HG03439 (cell line): ENCODE results near the gene MYRIP.
"Not testable (repeated sequence)": the region's sequence is repeated elsewhere in the genome, so short reads cannot be mapped to it uniquely, and the experiment has no call there.

Source experiments
- ATAC-seq: cut with Tn5 transposase; IDR thresholded peaks from one replicate; pipeline ENCODE4 v1.9.1; 2021; ENCODE audit warnings: mild to moderate bottlenecking, moderate library complexity; ENCODE audit not compliant: unreplicated experiment

The MYRIP gene

DNA sequence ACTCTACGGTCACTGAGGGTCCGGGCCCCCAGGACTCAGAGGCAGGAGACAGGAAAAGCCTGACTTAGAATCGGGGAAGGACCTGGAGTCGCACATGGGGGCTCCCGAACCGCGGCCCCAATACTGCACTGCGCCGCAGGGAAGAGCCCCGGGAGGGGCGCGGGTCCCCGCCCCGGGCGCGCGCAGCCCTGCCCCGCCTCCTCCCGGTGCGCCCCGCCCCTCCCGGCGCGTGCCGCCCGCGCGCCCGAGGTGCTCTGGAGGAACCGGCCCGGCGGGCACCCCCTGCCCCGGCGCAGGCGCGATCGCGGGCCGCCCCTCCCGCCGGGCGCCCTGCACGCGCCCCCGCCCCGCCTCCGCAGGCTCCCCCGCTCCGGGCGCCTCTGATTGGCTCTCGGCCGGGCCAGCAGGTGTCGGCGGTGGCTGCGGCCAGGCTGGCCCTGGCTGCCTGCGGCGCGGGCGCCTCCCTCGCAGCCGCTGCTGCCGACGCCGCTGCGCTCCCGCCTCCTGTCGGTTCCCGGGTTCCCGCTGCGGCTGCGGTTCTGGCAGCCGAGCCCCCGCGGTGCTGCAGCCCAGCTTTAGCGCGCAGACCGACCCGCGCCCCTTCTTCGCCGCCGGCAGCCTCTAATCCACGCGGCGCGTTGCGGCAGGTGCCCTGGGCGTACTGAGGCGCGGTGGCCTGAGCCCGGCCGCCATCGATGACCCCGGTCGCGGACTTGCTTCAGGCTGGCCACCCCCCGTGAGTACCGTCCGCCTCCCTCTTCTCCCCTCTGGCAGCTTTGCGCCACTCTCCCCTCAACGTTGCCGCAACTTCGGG, at the start of gene MYRIP:
Gene MYRIP (plus strand): TSS at position 429 of the 814 bp plus-strand sequence. CDS start 91,208 bp downstream, outside the sequence.
- ATAC-seq: peak; percentile 80

DNA sequence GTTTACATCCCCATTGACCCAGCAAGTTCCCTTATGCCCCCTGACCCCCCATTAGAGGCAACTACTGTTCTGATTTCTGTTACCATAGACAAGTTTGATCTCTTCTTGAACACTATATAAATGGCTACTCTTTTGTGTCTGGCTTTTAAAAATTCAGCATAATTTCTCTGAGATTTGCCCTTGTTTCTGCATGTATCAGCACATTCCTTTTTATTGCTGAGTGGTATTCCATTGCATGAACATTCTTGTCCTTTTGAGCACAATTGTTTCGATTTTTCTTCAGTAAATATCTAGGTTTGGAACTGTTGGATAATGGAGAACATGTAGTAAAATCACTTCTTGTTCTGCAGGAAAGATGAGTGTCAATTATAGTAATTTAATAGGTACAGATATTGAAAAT, 49.1 kb upstream of the MYRIP start:
- no peak for ATAC-seq

DNA sequence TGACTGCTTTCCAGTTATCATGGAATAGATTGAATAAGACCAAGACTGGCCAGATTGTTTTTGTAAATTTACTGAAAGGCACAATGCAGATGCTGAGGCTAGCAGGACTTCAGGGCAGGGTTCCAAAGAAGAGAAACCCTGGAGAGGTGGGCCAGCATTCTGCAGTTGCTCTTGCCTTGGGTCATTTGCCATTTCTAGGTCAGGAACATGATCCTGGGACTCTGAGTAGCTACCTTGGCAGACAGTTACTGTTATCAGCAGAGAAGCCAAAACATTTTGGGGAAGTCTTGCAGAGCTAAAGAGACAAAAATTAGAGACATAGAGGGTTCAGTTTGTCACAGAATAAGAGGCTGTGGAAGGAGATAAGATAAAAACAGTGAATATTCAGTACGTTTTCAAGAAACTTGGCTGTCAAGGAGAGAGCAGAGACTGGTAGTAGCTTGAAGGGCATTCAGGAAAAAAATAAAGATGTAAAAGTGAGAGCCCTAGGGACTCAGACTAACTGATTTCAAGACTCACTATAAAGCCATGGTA, 46.8 kb upstream of the MYRIP start:
- no peak for ATAC-seq

DNA sequence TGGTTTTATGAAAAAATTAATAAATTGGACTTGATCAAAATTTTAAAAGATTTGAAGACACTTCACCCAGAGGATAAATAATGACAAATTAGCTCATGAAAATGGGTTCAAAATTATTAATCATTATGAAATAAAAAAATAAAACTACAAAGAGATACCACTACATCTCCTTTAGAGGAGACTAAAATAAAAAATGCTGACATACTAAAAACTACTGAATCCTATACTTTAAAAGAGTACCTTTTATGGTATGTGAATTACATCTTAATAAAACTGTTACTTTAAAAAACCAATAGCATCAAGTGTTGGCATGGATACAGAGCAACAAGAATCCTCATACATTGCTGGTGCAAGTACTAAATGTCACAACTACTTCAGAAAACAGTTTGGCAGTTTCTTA, 46.0 kb upstream of the MYRIP start:
- no peak for ATAC-seq

DNA sequence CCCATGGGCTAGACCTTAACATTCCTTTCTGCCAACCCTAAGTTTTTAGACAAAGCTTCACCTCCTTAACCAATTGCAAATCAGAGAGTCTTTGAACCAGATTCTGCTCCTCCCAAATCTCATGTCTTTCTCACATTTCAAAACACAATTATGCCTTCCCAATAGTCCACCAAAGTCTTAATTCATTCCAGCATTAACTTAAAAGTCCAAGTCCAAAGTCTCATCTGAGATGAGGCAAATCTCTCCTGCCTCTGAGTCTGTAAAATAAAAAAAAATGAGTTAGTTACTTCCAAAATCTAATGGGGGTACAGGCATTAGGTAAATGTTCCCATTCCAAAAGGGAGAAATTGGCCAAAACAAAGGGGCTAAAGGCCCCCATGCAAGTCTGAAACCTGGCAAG, 43.8 kb upstream of the MYRIP start:
- no peak for ATAC-seq

DNA sequence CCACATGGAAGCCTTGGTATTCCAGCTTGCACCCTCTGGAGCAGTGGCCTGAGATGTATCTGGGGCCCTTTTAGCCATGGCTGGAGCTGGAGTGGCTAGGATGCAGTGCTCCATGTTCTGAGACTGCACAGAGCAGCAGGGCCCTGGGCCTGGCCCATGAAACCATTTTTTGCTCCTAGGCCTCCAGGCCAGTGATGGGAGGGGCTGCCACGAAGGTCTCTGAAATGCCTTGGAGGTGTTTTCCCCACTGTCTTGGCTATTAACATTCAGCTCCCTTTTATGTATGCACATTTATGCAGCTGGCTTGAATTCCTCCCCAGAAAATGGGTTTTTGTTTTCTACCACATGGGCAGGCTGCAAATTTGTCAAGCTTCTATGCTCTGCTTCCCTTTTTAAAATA, 43.0 kb upstream of the MYRIP start:
- no peak for ATAC-seq

DNA sequence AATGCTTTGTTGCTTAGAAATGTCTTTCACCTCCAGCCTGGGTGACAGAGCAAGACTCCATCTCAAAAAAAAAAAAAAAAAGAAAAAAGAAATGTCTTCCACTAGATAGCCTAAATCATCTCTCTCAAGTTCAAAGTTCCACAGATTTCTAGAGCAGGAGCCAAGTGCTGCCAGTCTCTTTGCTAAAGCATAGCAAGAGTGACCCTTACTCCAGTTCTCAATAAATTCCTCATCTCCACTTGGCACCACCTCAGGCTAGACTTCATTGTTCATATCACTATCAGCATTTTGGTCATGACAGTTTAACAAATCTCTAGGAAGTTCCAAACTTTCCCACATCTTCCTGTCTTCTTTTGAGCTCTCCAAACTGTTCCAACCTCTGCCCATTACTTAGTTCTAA, 42.5 kb upstream of the MYRIP start:
- ATAC-seq: not testable (repeated sequence)

DNA sequence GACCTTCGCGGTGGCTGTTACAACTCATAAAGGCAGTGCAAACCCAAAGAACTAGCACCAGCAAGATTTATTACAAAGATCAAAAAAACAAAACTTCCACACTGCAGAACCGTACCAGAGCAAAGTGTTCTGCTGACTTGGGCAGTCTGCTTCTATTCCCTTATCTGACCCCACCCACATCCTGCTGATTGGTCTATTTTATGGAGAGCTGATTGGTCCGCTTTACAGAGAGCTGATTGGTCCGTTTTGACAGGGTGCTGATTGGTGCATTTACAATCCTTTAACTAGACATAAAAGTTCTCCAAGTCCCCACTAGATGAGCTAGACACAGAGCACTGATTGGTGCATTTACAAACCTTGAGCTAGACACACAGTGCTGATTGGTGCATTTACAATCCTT, 31.2 kb upstream of the MYRIP start:
- ATAC-seq: not testable (repeated sequence)

DNA sequence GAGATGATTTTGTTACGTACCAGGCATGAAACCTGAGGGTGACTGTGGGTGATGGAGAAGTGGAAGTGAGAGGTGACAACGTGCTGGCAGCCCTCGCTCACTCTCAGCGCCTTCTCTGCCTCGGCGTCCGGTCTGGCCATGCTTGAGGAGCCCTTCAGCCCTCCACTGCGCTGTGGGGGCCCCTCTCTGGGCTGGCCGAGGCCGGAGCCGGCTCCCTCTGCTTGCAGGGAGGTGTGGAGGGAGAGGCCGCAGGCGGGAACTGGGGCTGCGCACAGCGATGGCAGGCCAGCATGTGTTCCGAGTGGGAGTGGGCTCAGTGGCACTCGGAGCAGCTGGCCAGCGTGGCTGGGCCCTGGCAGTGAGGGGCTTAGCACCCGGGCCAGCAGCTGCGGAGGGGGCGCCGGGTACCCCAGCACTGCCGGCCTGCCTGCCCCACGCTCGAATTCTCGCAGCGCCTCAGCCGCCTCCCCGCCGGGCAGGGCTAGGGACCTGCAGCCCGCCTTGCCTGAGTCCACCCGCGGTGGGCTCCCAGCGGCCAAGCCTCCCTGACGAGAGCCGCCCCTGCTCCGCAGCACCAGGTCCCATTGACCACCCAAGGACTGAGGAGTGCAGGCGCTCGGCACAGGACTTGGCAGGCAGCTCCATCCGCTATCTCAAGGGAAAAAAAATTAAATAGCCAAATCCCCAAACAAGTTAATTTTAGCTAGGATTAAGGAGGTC, 29.7 kb upstream of the MYRIP start:
- ATAC-seq: no peak

DNA sequence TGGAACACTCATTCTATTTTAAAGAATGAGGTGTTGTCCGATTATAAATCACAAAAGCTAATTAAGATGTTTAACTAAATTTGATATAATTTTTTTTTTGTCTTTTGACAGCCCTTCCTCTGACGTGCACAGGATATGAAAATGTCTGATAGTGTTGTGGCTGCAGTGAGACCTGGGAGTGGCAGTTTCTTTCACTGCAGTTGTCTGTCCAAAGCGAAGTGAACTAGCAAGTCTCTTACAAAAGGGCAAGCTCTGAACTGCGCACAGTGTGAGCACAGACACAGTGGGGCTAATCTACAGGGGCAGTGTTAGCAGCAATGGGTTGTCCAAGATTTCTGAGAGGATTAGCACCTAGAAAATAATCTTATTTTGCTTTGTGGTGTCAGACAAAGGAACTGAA, 29.1 kb upstream of the MYRIP start:
- ATAC-seq: no peak

DNA sequence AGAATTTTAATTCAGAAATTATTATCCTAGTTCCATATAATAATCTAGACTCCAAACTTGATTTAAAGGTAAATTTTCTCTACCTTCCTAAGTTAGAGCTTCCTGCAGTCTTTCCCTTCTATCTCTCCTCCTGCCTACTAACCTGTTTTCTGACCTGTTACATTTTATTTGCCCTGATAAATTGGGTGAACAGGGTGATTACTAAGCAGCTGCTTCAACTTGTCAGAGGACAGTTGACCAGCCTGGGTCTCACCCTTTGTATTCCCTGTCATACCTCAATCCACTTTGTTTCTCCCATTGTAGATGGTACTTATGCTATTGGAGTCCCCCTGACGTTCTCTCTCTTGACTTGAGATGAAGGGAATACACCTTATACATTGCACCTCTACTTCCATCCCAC, 28.4 kb upstream of the MYRIP start:
- no peak for ATAC-seq

DNA sequence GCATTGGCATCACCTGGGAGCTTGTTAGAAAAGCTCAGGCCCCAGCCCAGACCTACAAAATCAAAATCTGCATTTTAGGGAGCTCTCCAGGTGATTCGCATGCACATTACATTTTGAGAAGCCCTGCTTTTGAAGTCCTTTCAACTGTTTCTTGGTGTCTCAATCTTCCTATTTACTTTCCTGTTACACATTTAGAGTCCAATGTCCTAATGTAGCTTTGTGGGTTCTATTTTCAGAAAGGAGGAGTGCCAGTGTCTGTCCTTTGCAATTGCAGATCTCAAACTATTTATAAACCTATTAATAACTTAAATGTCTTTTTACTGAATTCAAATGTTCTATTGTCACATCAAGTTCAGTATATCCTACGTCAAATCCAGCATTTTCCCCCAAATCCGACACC, 27.8 kb upstream of the MYRIP start:
- no peak for ATAC-seq

DNA sequence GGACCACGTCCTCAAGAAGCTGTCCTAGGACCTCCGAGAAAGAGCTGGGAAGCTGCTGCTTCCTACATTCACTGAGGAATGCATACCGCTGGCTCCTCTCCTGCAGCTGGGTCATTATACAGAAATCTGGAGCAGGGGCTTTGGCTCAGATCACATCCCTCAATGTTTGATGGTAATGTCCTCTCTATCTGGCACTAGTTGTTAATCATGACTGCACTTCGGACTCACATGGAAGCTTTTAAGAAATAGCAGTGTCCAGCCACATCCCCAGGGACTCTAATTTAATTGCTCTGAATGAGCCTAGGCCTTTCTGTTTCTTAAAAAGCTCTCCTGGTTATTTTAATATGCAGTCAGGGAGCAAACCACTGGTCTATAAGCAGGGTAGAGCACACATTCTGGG, 25.7 kb upstream of the MYRIP start:
- ATAC-seq: no peak

DNA sequence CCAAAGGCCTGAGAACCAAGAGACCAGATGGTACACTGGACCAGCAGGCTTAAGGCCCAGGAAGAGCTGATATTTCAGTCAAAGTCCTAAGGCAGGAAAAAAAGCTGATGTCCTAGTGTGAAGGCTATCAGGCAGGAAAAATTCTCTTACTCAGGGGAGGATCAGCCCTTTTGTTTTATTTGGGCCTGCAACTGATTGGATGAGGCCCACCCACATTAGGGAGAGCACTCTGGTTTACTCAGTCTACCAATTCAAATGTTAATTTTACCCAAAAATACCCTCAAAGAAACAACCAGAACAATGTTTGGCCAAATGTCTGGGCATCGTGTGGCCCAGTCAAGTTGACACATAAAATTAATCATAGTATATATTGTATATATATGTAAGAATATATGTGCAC, 24.5 kb upstream of the MYRIP start:
- ATAC-seq: no peak

DNA sequence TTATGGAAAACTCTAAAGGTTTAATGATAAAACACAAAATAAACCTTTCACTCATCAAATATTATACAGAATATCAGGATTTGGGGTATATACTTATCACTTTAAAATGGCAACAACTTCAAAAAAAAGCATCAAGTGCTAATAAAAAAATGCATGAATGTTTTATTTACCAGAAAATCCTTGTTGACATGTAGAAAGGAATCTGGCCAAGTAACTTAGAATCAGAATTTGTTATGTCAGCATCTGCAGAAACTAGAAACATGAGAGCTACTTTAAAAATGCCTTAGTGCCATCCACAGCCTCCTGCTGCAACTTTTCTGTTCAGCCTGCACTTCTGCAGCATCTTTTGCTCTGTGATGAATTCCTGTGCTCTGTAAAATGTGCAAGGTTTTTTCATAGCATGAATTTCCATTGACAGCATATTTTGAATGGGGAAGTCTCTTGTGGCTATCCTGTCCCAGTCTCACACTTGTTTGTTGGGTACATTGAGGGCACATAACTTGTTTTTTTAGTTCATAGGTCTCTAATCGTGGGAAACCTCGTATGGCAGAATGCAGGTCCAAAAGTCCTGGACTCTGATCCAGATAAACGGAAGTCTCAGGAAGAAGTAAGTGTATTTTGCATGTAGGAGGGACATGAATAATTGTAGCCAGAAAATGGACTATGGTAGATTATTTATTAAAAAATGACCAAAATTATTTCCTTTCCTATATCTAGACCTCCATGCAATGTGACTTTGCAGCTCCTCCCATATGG, 21.1 kb upstream of the MYRIP start:
- no peak for ATAC-seq

DNA sequence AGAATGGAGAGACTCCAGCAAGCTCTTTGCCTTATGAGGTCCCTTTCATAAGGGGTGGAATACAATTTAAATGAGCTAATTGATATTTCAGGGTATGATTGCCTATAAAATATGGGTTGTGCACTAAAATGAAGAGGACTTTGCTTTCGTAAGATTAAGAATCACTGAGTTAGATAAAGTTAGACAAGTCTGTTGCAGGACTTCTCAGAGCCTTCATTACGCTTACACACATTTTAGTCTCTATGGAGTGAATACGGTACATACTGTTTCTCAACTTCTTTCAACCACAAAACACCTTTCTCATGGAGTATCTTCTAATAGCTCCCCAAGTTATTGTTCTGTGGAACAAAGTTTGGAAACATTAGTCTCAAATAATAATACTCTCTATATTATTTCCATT, 17.8 kb upstream of the MYRIP start:
- ATAC-seq: no peak

DNA sequence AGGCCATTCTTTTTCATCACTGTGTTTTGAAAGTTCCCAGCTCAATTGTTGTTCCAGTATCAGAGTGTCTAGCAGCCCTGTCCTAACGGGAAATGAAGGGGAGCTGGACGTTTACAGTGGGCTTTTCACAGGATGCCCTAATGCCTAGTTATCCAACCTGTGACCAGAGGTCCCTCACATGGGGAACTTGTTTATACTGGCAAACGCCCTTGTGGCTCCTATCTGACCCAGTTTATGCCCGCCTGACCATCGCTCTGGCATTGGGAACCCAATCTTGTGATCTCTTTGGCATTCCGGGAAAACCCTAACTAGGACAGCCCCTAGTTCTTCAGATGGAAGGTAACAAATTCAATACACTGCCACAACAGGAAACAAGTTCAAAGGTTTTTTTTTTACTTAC, 14.5 kb upstream of the MYRIP start:
- no peak for ATAC-seq

DNA sequence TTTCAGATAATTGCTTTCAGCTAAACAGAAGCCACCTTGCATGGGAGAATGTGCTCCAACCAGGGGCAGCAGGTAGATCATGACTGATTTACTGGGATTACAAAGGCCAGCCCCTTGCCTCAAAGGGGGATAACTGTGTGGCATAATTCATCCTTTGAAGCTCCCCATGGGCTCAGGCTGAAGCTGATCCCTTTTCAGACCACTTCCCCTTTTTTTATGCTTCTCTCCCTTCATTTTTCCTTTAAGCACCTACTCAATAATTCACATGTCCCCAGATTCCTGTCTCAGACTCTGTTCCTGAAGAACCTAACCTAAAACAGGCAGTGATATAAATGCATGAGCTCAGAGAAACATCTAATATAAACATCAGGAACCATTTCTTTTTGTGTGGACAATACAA, 8.2 kb upstream of the MYRIP start:
- no peak for ATAC-seq

DNA sequence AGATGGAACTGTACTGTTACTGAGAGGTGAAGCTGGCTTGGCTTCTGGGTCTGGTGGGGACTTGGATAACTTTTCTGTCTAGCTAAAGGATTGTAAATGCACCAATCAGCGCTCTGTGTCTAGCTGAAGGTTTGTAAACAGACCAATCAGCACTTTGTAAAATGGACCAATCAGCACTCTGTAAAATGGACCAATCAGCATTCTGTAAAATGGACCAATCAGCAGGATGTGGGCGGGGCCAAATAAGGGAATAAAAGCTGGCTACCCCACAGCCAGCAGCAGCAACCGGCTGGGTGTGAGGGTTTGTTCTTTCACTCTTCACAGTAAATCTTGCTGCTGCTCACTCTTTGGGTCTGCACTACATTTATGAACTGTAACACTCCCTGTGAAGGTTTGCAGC, 6.9 kb upstream of the MYRIP start:
- ATAC-seq: not testable (repeated sequence)

DNA sequence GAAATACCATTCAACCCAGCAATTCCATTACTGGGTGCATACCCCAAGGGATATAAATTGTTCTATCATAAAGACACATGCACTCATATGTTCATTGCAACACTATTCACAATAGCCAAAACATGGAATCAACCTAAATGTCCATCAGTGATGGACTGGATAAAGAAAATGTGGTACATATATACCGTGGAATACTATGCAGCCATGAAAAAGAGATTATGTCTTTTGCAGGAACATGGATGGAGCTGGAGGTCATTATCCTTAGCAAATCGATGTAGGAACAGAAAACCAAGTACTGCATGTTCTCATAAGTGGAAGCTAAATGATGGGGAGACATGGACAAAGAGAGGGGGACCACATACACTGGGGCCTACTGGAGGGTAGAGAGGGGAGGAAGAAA, 5.5 kb upstream of the MYRIP start:
- no peak for ATAC-seq

DNA sequence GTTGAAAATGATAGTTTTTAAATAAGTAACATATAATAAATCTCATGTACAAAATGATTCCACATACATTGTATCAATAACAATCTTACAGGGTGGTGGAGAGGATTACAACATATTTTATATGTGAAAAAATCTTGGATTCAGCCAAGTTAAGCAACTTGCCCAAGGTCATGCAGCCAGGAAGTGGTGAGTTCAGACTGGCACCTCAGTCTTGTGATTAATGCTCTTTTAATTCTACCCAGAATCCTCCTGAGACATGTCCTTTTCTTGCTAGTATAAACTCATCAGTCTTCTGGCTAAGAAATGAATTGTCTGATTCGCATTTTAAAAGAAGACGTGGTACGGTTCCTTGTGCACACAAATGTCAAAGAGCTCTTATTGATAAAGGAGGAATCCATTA, 4.5 kb upstream of the MYRIP start:
- no peak for ATAC-seq
